ENCODE data around the gene DYRK4.
A peak's percentile ranks its signal among the peaks of the same experiment; 100 is the strongest.

The DYRK4 gene

GRCh38 chr12:4628406-4628805 is 66.4 kb downstream of the DYRK4 start:
- no peak for DNase-seq

- no peak for DNase-seq
These were observed 68.3 kb downstream of the DYRK4 start for GRCh38 chr12:4630262-4630661.

DNA sequence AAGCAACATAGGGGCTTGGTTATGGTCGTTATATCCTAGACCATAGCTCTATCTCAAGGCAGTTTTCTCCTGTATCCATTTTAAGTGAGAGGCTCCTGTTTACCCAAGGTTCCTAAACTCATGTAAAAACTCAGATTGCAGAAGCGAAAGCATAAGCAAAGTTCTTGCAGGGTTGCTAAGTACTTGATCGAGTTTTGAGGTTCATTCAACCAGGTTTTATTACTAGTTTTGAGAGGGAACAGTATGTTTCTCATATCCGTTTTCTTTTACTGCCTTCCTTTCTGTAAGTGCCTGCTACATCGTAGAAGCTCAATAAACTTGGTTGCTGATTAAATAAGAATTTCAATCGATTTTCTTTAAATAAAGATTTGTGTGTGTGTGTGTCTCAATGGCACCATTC is 81.7 kb downstream of the DYRK4 start:
- no peak for DNase-seq

- DNase-seq = no peak
These were observed 83.0 kb downstream of the DYRK4 start for GRCh38 chr12:4645023-4645422.

GRCh38 chr12:4648104-4648500 is 86.1 kb downstream of the DYRK4 start:
- no peak for DNase-seq

- peak; percentile 66 for DNase-seq
These were observed 86.7 kb downstream of the DYRK4 start, which contains the start of the genes AKAP3 and NDUFA9 for GRCh38 chr12:4648501-4649357. Gene AKAP3, minus strand, starts transcription at chr12:4649051. Its CDS starts 10,855 bp downstream, at chr12:4638196. Gene NDUFA9, plus strand, starts transcription at chr12:4649114. Its CDS starts 13 bp downstream, at chr12:4649127.

DNA sequence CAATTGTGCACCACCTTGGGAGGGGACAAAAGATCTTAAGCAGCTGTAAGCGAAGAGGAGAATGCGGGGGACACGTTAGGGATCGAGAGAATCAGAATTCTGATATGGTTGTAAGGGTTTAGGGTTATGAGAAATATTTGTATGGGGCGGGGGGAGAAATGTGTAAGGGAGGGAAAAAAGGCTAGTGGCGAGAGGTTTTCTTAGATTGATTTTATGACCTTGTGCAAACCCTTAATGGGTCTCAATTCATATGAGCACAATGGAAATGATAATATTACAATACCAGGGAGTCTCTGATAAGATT is 87.3 kb downstream of the DYRK4 start:
- DNase-seq = no peak

DNA sequence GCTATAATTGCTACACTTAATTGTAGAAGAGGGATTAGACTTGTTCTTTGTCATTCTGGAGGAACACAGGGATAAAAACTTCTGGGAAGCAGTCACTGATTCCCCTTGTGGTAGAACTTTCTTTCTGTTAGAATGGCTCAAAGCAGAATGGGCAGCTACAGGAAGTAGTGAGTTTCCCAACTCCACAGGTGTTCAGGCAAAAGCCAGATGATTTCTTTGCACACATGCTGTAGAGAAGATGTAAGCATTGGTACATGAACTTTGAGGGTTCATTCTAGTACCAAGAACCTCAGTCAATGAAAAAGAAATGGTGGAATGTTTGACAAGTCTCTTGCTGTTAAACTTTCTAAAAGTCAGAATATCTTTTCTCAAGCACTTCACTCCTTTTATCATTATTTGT is 91.2 kb downstream of the DYRK4 start:
- DNase-seq = no peak

GRCh38 chr12:4653691-4654090 is 91.7 kb downstream of the DYRK4 start:
- DNase-seq = no peak
